WI38 (cell line): ENCODE data around the gene LRP6.
"Not testable (repeated sequence)": the region's sequence is repeated elsewhere in the genome, so short reads cannot be mapped to it uniquely, and the experiment has no call there.

Experiments used
- H3K4me3 ChIP-seq: 2 replicates; pipeline ENCODE4 v1.5.1; 2011; ENCODE audit warnings: low read depth, mild to moderate bottlenecking, control low read depth, low read length
- CTCF ChIP-seq: IDR thresholded peaks from 2 replicates; pipeline ENCODE4 v1.5.1; 2012; ENCODE audit warnings: low read depth, mild to moderate bottlenecking, control low read depth, low read length

The LRP6 gene

GRCh38 chr12:12265035-12265434, 1.8 kb downstream of the LRP6 start:
- no peak for TF ChIP-seq CTCF

GRCh38 chr12:12263909-12264308, 2.9 kb downstream of the LRP6 start:
- no peak for TF ChIP-seq CTCF
- H3K4me3 ChIP-seq: peak overlapping the region; percentile 93

More at GRCh38 chr12:12265035-12265434, 1.8 kb downstream of the LRP6 start:
- peak overlapping the region; percentile 93 for H3K4me3 ChIP-seq

GRCh38 chr12:12256291-12256757, 10.5 kb downstream of the LRP6 start:
- H3K4me3 ChIP-seq: not testable (repeated sequence)

- no peak for TF ChIP-seq CTCF
- H3K4me3 ChIP-seq: no peak overlapping the region
Measured at GRCh38 chr12:12254553-12254952, 12.3 kb downstream of the LRP6 start.

- H3K4me3 ChIP-seq: no peak overlapping the region
- TF ChIP-seq CTCF: no peak
Measured at GRCh38 chr12:12249216-12250050, 17.4 kb downstream of the LRP6 start.

GRCh38 chr12:12247584-12247983, 19.3 kb downstream of the LRP6 start:
- H3K4me3 ChIP-seq: no peak overlapping the region
- no peak for TF ChIP-seq CTCF

GRCh38 chr12:12244341-12244740, 22.5 kb downstream of the LRP6 start:
- no peak for TF ChIP-seq CTCF
- no peak overlapping the region for H3K4me3 ChIP-seq
